SK-N-SH treated with all-trans-retinoic acid at 6 μM for 48 hours (cell line): Measurements from ENCODE around the gene BUB1B.

Experiments
- RARB ChIP-seq: fragments of 250-450 bp; sonication (Bioruptor Pico); IDR thresholded peaks from 2 replicates; pipeline ENCODE4 v1.8.0; 2021; ENCODE audit warnings: mild to moderate bottlenecking, moderate library complexity
- TCF4 ChIP-seq: fragments of 250-450 bp; sonication (Bioruptor Pico); IDR thresholded peaks from 2 replicates; pipeline ENCODE4 v1.8.0; 2021; ENCODE audit warnings: mild to moderate bottlenecking, moderate library complexity, borderline replicate concordance

- TF ChIP-seq TCF4 (no peak), RARB (CRISPR knock-in tag) (no peak)
Measured at GRCh38 chr15:40270246-40270995, 109.6 kb downstream of the BUB1B start.
